Globus pallidus (tissue), 1 donor: Measurements from ENCODE around the gene GSTM5.
"Not testable (repeated sequence)": the region's sequence is repeated elsewhere in the genome, so short reads cannot be mapped to it uniquely, and the experiment has no call there.

Source experiments
- DNase-seq: peaks from one replicate; pipeline ENCODE4 v3.0.0-alpha.2; 2015; ENCODE audit warnings: low spot score

GSTM5 gene

GRCh38 chr1:109762039-109762585 lies 50.1 kb downstream of the GSTM5 start:
- DNase-seq, result no peak

- no peak for DNase-seq
Observed at GRCh38 chr1:109762821-109763645, 51.0 kb downstream of the GSTM5 start.

- no peak for DNase-seq
Observed at GRCh38 chr1:109763646-109764415, 51.8 kb downstream of the GSTM5 start, which contains the start of gene EPS8L3. EPS8L3 (minus strand) TSS chr1:109763923; CDS start chr1:109761749, 2,174 bp downstream.

GRCh38 chr1:109764561-109765482 lies 52.8 kb downstream of the GSTM5 start:
- no peak for DNase-seq

- DNase-seq, result no peak
Observed at GRCh38 chr1:109765483-109765815, 53.4 kb downstream of the GSTM5 start.

- no peak for DNase-seq
Observed at GRCh38 chr1:109765896-109766615, 54.0 kb downstream of the GSTM5 start.

- not testable (repeated sequence) for DNase-seq
Observed at GRCh38 chr1:109766991-109767636, 55.1 kb downstream of the GSTM5 start.
